ENCODE results near the gene GAPDHS.

The GAPDHS gene

DNA sequence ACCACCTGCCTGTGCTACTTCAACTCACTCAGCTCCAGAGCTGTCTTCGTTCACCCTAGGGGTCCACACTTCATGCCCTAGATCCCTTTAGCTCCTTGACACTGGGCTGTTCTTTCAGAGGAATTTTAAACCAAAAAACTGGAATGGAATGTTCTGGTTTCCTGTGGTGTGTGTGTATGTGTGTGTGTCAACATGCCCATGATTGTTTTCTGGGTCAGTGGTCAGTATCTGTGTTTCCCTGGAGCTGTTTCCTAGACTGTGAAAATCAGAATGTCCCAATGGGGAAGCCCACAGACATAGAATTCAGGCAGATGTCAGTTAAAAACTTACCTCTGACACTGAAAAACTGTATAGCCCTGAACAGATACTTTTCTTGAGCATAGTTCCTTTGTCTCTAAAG, 54.1 kb downstream of the GAPDHS start:
- POLR2A ChIA-PET: no interaction called here
- no CpG with 5 or more reads among the region's 1 CpG for WGBS (ENCODE audit: insufficient coverage)
- Histone ChIP-seq H3K4me1 (ENCODE audit: control extremely low read depth in 1 of 4, control insufficient read depth in 4 of 4, insufficient read depth in 4 of 4, low read length in 3 of 4) (peaks cover 0 to 3% (median 0%) of the 10 kb centered on the region in 4 experiments), H3K4me3 (ENCODE audit: control insufficient read depth in 1 of 7, extremely low read depth in 1 of 7, insufficient read depth in 4 of 7, low read depth in 2 of 7, low read length in 6 of 7) (no peak overlapping the region), H3K9me3 (ENCODE audit: control extremely low read depth in 1 of 5, control insufficient read depth in 4 of 5, insufficient read depth in 2 of 5, low read depth in 1 of 5, low read length in 4 of 5) (no peaks in the 10 kb centered on the region), H3K27me3 (replicated peaks in 2 of 5; ENCODE audit: control insufficient read depth in 4 of 5, insufficient read depth in 5 of 5, low read length in 4 of 5) (peaks cover 3 to 26% (median 12%) of the 10 kb centered on the region in 5 experiments), H3K36me3 (ENCODE audit: control insufficient read depth in 4 of 4, insufficient read depth in 4 of 4, low read length in 3 of 4) (no peaks in the 10 kb centered on the region), H3K27ac (ENCODE audit: insufficient read depth in 1 of 2, low read depth in 1 of 2, low read length in 2 of 2, poor library complexity in 1 of 2, severe bottlenecking in 2 of 2) (no peak overlapping the region)
- CTCF ChIA-PET: interaction anchor here (1.0 to 1.9 kb wide), 4 partner anchors 8 to 76 kb away, joined by 3 to 7 read pairs (median 4); no protein-coding TSS in a partner anchor
- no peak for DNase-seq

- peaks cover 0 to 8% (median 0%) of the 10 kb centered on the region in 5 experiments for H3K27me3 ChIP-seq (replicated peaks in 2 of 5; ENCODE audit: control insufficient read depth in 4 of 5, insufficient read depth in 5 of 5, low read length in 4 of 5)
- DNase-seq: no peak
- no peak overlapping the region for H3K27ac ChIP-seq (ENCODE audit: insufficient read depth in 1 of 2, low read depth in 1 of 2, low read length in 2 of 2, poor library complexity in 1 of 2, severe bottlenecking in 2 of 2)
- no peaks in the 10 kb centered on the region for H3K36me3 ChIP-seq (ENCODE audit: control insufficient read depth in 4 of 4, insufficient read depth in 4 of 4, low read length in 3 of 4)
- no peaks in the 10 kb centered on the region for H3K4me1 ChIP-seq (ENCODE audit: control extremely low read depth in 1 of 4, control insufficient read depth in 4 of 4, insufficient read depth in 4 of 4, low read length in 3 of 4)
- no peaks in the 10 kb centered on the region for H3K9me3 ChIP-seq (ENCODE audit: control extremely low read depth in 1 of 5, control insufficient read depth in 4 of 5, insufficient read depth in 2 of 5, low read depth in 1 of 5, low read length in 4 of 5)
- H3K4me3 ChIP-seq (ENCODE audit: control insufficient read depth in 1 of 7, extremely low read depth in 1 of 7, insufficient read depth in 4 of 7, low read depth in 2 of 7, low read length in 6 of 7): no peak overlapping the region
- ChIA-PET CTCF (interaction anchor here (0.6 to 2.1 kb wide), 4 partner anchors 10 to 35 kb away, joined by 3 to 14 read pairs (median 4); no protein-coding TSS in a partner anchor), POLR2A (no interaction called here)
- WGBS (ENCODE audit: insufficient coverage): 100% methylated on average over 1 of the region's 3 CpGs
These were observed 57.6 kb downstream of the GAPDHS start for GRCh38 chr19:35590875-35591274.

DNA sequence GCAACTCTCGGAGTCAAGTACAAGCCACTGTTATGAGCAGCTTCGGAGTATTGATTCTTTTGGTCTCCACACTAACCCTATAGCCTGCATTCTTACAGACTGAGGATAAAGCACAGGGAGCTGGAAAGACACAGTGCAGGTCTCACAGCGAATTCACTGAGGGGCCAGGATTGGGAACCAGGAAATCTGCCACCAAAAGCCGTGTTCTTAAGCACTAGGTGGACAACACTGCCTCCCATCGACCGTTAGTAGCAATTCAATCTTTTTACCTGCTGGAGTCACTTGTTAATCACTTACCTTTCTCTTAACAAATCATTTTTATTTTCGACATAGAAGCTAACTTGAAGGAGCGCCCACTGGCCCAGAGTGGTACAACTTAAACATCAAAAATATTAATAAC, 59.0 kb downstream of the GAPDHS start:
- Histone ChIP-seq H3K4me3 (ENCODE audit: control insufficient read depth in 1 of 7, extremely low read depth in 1 of 7, insufficient read depth in 4 of 7, low read depth in 2 of 7, low read length in 6 of 7) (no peak overlapping the region), H3K36me3 (ENCODE audit: control insufficient read depth in 4 of 4, insufficient read depth in 4 of 4, low read length in 3 of 4) (no peaks in the 10 kb centered on the region), H3K4me1 (ENCODE audit: control extremely low read depth in 1 of 4, control insufficient read depth in 4 of 4, insufficient read depth in 4 of 4, low read length in 3 of 4) (no peaks in the 10 kb centered on the region), H3K9me3 (ENCODE audit: control extremely low read depth in 1 of 5, control insufficient read depth in 4 of 5, insufficient read depth in 2 of 5, low read depth in 1 of 5, low read length in 4 of 5) (no peaks in the 10 kb centered on the region), H3K27me3 (replicated peaks in 2 of 5; ENCODE audit: control insufficient read depth in 4 of 5, insufficient read depth in 5 of 5, low read length in 4 of 5) (peaks cover 0 to 5% (median 0%) of the 10 kb centered on the region in 5 experiments), H3K27ac (ENCODE audit: insufficient read depth in 1 of 2, low read depth in 1 of 2, low read length in 2 of 2, poor library complexity in 1 of 2, severe bottlenecking in 2 of 2) (no peak overlapping the region)
- CTCF ChIA-PET: interaction anchor here (0.7 to 2.1 kb wide), 11 partner anchors 10 to 187 kb away, joined by 3 to 15 read pairs (median 5); partner anchors contain the start of gene DMKN
- POLR2A ChIA-PET: interaction anchor here (0.6 kb wide), 1 partner anchor 60 kb away, joined by 3 read pairs; no protein-coding TSS in a partner anchor
- DNase-seq: peak; percentile 72 to 82 (median 76)
- WGBS (ENCODE audit: insufficient coverage): 38% methylated on average over 6 of the region's 8 CpGs

Data from common myeloid progenitor, CD34-positive (primary cell).